ENCODE measurements around the gene DLG2. TPM values are rescaled to one million over a fixed set of nuclear protein-coding genes. Genes with fewer than 3 reads are reported as not detected.

The DLG2 gene
- polyA plus RNA-seq, 3 donors = 0.24 to 0.39 TPM; not detected in 1

- Histone ChIP-seq H3K36me3 (replicated peaks in 1 of 2; ENCODE audit: control insufficient read depth in 1 of 2, insufficient read depth in 2 of 2, low read length in 2 of 2) (no peaks in the 10 kb centered on the region), H3K4me2 (replicated peaks; ENCODE audit: extremely low read depth, low read length, poor library complexity, severe bottlenecking) (no peak overlapping the region), H3K9ac (ENCODE audit: insufficient read depth, low read length, poor library complexity, severe bottlenecking) (no peak overlapping the region)
Measured at GRCh38 chr11:84855508-84856245, 771.5 kb downstream of the DLG2 start.

GRCh38 chr11:84854498-84854880, 772.7 kb downstream of the DLG2 start:
- no peaks in the 10 kb centered on the region for H3K36me3 Mint-ChIP-seq
- DNase-seq = no peak
- Histone ChIP-seq H3K4me2 (replicated peaks; ENCODE audit: extremely low read depth, low read length, poor library complexity, severe bottlenecking) (no peak overlapping the region), H4K20me1 (ENCODE audit: insufficient read depth, low read length) (no peaks in the 10 kb centered on the region), H3K4me3 (replicated peaks in 1 of 3; ENCODE audit: low read depth in 2 of 3, low read length in 3 of 3) (no peak overlapping the region), H3K79me2 (ENCODE audit: insufficient read depth, low read length) (no peaks in the 10 kb centered on the region), H3K27ac (ENCODE audit: low read depth in 1 of 2, low read length in 2 of 2) (no peak overlapping the region), H3K9me3 (replicated peaks in 1 of 2; ENCODE audit: control insufficient read depth in 1 of 2, insufficient read depth in 1 of 2, low read length in 2 of 2) (no peaks in the 10 kb centered on the region), H2AFZ (ENCODE audit: insufficient read depth, low read depth, low read length, poor library complexity, severe bottlenecking) (no peak overlapping the region), H3K4me1 (ENCODE audit: control insufficient read depth in 1 of 2, insufficient read depth in 2 of 2, low read length in 2 of 2) (no peaks in the 10 kb centered on the region), H3K9ac (ENCODE audit: insufficient read depth, low read length, poor library complexity, severe bottlenecking) (no peak overlapping the region), H3K27me3 (ENCODE audit: control insufficient read depth in 2 of 2, insufficient read depth in 2 of 2, low read length in 2 of 2) (no peaks in the 10 kb centered on the region), H3K36me3 (replicated peaks in 1 of 2; ENCODE audit: control insufficient read depth in 1 of 2, insufficient read depth in 2 of 2, low read length in 2 of 2) (no peaks in the 10 kb centered on the region)
- H3K4me1 Mint-ChIP-seq = no peaks in the 10 kb centered on the region
- no peak overlapping the region for H3K4me3 Mint-ChIP-seq
- TF ChIP-seq, protein P1, sequence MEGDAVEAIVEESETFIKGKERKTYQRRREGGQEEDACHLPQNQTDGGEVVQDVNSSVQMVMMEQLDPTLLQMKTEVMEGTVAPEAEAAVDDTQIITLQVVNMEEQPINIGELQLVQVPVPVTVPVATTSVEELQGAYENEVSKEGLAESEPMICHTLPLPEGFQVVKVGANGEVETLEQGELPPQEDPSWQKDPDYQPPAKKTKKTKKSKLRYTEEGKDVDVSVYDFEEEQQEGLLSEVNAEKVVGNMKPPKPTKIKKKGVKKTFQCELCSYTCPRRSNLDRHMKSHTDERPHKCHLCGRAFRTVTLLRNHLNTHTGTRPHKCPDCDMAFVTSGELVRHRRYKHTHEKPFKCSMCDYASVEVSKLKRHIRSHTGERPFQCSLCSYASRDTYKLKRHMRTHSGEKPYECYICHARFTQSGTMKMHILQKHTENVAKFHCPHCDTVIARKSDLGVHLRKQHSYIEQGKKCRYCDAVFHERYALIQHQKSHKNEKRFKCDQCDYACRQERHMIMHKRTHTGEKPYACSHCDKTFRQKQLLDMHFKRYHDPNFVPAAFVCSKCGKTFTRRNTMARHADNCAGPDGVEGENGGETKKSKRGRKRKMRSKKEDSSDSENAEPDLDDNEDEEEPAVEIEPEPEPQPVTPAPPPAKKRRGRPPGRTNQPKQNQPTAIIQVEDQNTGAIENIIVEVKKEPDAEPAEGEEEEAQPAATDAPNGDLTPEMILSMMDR (IDR thresholded peaks at IDR 0.05) = no peak
- no CpG with 5 or more reads among the region's 3 CpGs for WGBS (ENCODE audit: insufficient coverage)
- peaks cover 0 to 4% (median 0%) of the 10 kb centered on the region in 7 donors for H3K9me3 Mint-ChIP-seq
- H3K27me3 Mint-ChIP-seq (ENCODE audit: low read depth in 3 of 3) = no peaks in the 10 kb centered on the region
- intact Hi-C loops (cut with micrococcal nuclease) = no loop called here
- H3K27ac Mint-ChIP-seq = no peak overlapping the region

More at GRCh38 chr11:84855508-84856245, 771.5 kb downstream of the DLG2 start:
- no peak for DNase-seq
- H3K27me3 ChIP-seq (ENCODE audit: control insufficient read depth in 2 of 2, insufficient read depth in 2 of 2, low read length in 2 of 2) = no peaks in the 10 kb centered on the region
- H4K20me1 ChIP-seq (ENCODE audit: insufficient read depth, low read length) = no peaks in the 10 kb centered on the region
- H3K9me3 ChIP-seq (replicated peaks in 1 of 2; ENCODE audit: control insufficient read depth in 1 of 2, insufficient read depth in 1 of 2, low read length in 2 of 2) = no peaks in the 10 kb centered on the region
- H3K9me3 Mint-ChIP-seq = peaks cover 0 to 4% (median 0%) of the 10 kb centered on the region in 7 donors
- WGBS (ENCODE audit: insufficient coverage) = 80% methylated on average over 1 of the region's 3 CpGs
- no peaks in the 10 kb centered on the region for H3K79me2 ChIP-seq (ENCODE audit: insufficient read depth, low read length)
- H3K4me3 ChIP-seq (replicated peaks in 1 of 3; ENCODE audit: low read depth in 2 of 3, low read length in 3 of 3) = no peak overlapping the region
- no peaks in the 10 kb centered on the region for H3K27me3 Mint-ChIP-seq (ENCODE audit: low read depth in 3 of 3)
- H3K27ac ChIP-seq (ENCODE audit: low read depth in 1 of 2, low read length in 2 of 2) = no peak overlapping the region
- no peaks in the 10 kb centered on the region for H3K4me1 Mint-ChIP-seq
- no peaks in the 10 kb centered on the region for H3K4me1 ChIP-seq (ENCODE audit: control insufficient read depth in 1 of 2, insufficient read depth in 2 of 2, low read length in 2 of 2)
- no peak overlapping the region for H3K4me3 Mint-ChIP-seq
- no peak overlapping the region for H3K27ac Mint-ChIP-seq
- intact Hi-C loops (cut with micrococcal nuclease) = no loop called here
- TF ChIP-seq, protein P1 (IDR thresholded peaks at IDR 0.05) = no peak
- no peaks in the 10 kb centered on the region for H3K36me3 Mint-ChIP-seq
- H2AFZ ChIP-seq (ENCODE audit: insufficient read depth, low read depth, low read length, poor library complexity, severe bottlenecking) = no peak overlapping the region

All from CD14-positive monocyte (primary cell).